GM21619 (cell line): ENCODE measurements around the gene SYT12.

Experiments used
- ATAC-seq: cut with Tn5 transposase; IDR thresholded peaks from one replicate; pipeline ENCODE4 v1.9.1; 2021; ENCODE audit not compliant: unreplicated experiment

Gene SYT12

GRCh38 chr11:67054836-67055523, 32.0 kb downstream of the SYT12 start:
- ATAC-seq = no peak

- ATAC-seq = no peak
Measured at GRCh38 chr11:67055812-67056211, 32.9 kb downstream of the SYT12 start.

- ATAC-seq = no peak
Measured at GRCh38 chr11:67056267-67057204, 33.6 kb downstream of the SYT12 start, which contains the start of gene RHOD. Gene RHOD, plus strand, starts transcription at chr11:67056847. Its CDS starts 56 bp downstream, at chr11:67056903.

- ATAC-seq = no peak
Measured at GRCh38 chr11:67057205-67057672, 34.3 kb downstream of the SYT12 start.

- ATAC-seq = no peak
Measured at GRCh38 chr11:67058506-67058905, 35.6 kb downstream of the SYT12 start.

GRCh38 chr11:67059671-67060070, 36.7 kb downstream of the SYT12 start:
- ATAC-seq = no peak

GRCh38 chr11:67060111-67060522, 37.2 kb downstream of the SYT12 start:
- no peak for ATAC-seq

GRCh38 chr11:67062526-67063373, 39.8 kb downstream of the SYT12 start:
- ATAC-seq = no peak

- ATAC-seq = no peak
Measured at GRCh38 chr11:67066333-67066709, 43.4 kb downstream of the SYT12 start.

GRCh38 chr11:67071420-67072284, 48.7 kb downstream of the SYT12 start:
- no peak for ATAC-seq

- no peak for ATAC-seq
Measured at GRCh38 chr11:67072295-67072694, 49.4 kb downstream of the SYT12 start.

- ATAC-seq = no peak
Measured at GRCh38 chr11:67073908-67074307, 51.0 kb downstream of the SYT12 start.

- no peak for ATAC-seq
Measured at GRCh38 chr11:67076202-67076601, 53.3 kb downstream of the SYT12 start.

GRCh38 chr11:67079065-67079705, 56.3 kb downstream of the SYT12 start:
- ATAC-seq = no peak

GRCh38 chr11:67082071-67082791, 59.3 kb downstream of the SYT12 start:
- no peak for ATAC-seq

- no peak for ATAC-seq
Measured at GRCh38 chr11:67083786-67084366, 60.9 kb downstream of the SYT12 start.

GRCh38 chr11:67085617-67086016, 62.7 kb downstream of the SYT12 start:
- ATAC-seq = no peak

- ATAC-seq = no peak
Measured at GRCh38 chr11:67090717-67091116, 67.8 kb downstream of the SYT12 start.

GRCh38 chr11:67095214-67095507, 72.2 kb downstream of the SYT12 start:
- ATAC-seq = no peak
